K562 treated with DMSO at 1 percent for 48 hours (cell line): ENCODE measurements around the gene ATG5. TPM values are rescaled to one million over a fixed set of nuclear protein-coding genes. Genes with fewer than 3 reads are reported as not detected.

ENCODE experiments used
- total RNA-seq: library from RNA; unstranded; fragments of 300-600 nt; gene quantifications from 2 replicates; pipeline ENCODE4 v1.2.3, GENCODE V29; 2022; ENCODE audit warnings: low replicate concordance; ENCODE audit errors: extremely low read depth

Gene ATG5
- not detected in 2 replicates for total RNA-seq

DNA sequence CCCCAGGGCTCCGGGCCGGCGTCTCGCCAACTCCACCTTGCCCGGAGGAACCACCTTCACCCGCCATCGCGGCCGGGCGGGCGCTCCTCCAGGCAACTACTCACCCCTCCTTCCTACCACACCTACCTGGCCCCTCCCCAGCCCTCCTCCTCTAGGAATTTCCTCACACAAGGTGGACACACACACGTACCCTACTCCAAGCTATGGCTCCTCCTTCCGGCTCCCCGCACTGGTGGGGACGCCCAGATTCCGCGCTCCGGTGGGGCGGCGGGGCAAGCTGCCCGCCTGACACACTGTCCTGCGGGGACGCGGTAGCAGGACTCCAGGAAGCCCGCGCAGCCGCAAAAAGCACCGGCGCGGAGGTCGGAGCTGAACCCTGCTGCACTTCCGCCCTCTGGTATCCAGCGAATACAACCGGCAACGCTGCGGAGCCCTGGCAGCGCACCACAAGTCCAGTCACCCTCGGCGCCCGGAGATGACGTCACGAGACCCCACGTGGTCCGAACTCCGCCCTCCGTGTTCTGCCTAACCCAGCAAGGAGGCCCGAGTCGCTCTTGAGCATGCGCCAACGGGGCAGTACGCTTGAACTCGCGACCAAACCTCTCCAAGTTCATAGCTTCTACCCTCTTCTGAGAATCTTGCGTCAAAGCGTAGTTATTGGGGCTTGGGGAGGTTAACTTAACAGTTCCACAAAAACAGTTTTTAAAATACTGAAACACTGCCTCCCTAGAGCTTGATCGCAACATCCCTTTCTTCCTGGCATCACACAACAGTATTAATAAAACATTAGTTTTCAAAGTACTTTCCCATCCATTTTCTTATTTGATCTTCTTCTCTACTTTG is at the start of gene ATG5:
Gene ATG5 (minus strand): TSS at position 425 of the 843 bp plus-strand sequence. CDS start 9,552 bp downstream, outside the sequence.

GRCh38 chr6:106360410-106360988 is 34.9 kb upstream of the ATG5 start, which contains the start of gene CRYBG1:
TSS of gene CRYBG1 (plus strand) at chr6:106360717. CDS start at chr6:106360909, 192 bp downstream.

Other genes with a start within 250 kb of the ATG5 start
- gene PRDM1, start 239.4 kb downstream of the ATG5 start, total RNA-seq = not detected in 2 replicates
- gene CRYBG1, start 35.0 kb upstream of the ATG5 start, total RNA-seq = not detected in 2 replicates